SKM-1 (cell line): ENCODE measurements around the gene MARCHF5.
"Not testable (repeated sequence)": the region's sequence is repeated elsewhere in the genome, so short reads cannot be mapped to it uniquely, and the experiment has no call there.

ENCODE experiments used
- DNase-seq: peaks from one replicate; lab custom pipeline; 2025; ENCODE audit not compliant: unreplicated experiment; lab: John Stamatoyannopoulos, UW

MARCHF5 gene

GRCh38 chr10:92304061-92304460 lies 13.1 kb downstream of the MARCHF5 start:
- no peak for DNase-seq

DNA sequence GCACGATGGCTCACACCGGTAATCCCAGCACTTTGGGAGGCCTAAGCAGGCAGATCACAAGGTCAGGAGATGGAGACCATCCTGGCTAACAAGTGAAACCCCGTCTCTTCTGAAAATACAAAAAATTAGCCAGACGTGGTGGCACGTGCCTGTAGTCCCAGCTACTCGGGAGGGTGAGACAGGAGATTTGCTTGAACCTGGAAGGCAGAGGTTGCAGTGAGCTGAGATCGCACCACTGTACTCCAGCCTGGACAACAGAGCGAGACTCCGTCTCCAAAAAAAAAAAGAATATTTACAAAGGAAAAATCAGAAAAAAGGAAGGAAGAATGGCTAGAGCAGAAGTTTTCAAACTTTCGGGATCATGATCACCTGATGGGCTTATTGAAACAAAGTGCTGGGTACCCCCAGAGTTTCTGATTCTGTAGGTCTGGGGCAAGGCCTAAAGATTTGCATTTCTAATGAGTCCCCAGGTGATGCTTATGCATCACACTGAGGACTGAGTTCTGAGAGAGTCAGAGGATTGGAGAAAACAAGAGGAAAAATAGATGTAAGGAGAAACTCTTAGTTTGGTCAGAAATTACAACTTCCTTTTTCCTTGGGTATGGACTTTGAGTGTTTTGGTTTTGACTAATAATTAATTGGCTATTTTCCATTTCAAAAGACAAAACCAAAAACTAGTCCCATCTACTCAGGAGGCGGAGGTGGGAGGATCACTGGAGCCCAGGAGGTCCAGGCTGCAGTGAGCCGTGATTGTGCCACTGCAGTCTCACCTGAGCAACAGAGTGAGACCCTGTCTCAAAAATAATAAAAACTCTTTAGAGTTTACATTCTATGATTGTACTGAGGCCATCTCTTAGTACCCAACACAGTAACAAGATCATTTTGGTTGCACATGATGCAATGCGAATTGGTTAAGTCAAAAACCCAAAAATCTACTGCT lies 14.4 kb downstream of the MARCHF5 start:
- DNase-seq: no peak

DNA sequence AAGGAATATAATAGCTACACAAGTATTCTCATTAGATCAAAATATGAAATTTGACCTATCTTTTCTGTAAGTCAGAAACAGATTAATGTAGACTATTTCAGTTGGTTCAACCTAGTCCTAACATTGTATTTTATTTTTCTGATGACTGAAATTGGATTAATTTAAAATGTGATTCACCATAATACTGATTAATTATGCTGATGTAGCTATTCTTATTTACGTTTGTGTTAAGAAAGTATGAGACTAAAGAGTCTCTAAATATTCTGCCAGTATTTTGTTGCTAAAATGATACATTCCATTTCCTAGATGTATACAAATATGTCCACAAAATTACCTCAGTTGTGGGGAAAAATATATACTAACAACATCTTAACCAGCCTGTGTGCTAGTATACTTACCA lies 18.3 kb downstream of the MARCHF5 start:
- DNase-seq: no peak

GRCh38 chr10:92313750-92314149 lies 22.8 kb downstream of the MARCHF5 start:
- DNase-seq: no peak

DNA sequence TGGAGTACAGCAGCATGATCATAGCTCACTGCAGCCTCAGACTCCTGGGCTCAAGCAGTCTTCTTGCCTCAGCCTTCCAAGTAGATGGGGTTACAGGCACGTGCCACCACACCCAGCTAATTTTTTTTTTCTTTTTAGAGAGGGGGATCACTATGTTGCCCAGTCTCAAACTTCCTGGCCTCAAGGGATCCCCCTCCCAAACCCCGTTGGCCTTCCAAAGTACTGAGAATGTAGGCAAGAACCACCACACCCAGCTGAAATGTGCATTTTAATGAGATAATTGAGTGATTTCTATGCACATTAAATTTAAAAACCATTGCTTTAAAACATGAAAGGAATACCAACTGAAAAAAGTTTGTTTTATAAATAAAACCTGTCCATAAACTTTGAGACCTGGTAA lies 25.6 kb downstream of the MARCHF5 start:
- DNase-seq: no peak

DNA sequence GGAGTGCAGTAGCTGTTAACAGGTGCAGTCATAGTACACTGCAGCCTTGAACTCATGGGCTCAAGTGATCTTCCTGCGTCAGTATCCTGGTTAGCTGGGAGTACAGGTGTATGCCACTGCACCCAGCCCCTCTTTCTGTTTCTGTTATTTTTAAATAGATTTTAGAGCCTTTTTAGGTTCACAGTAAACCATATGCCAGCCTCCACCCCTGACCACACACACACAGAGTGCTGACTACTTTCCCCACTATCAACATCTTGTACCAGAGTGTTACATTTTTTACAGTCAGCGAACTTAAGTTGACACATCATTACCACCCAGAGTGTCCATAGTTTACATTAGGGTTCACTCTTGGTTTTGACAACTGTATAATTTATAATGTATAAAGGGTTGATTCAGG lies 32.1 kb downstream of the MARCHF5 start:
- no peak for DNase-seq

DNA sequence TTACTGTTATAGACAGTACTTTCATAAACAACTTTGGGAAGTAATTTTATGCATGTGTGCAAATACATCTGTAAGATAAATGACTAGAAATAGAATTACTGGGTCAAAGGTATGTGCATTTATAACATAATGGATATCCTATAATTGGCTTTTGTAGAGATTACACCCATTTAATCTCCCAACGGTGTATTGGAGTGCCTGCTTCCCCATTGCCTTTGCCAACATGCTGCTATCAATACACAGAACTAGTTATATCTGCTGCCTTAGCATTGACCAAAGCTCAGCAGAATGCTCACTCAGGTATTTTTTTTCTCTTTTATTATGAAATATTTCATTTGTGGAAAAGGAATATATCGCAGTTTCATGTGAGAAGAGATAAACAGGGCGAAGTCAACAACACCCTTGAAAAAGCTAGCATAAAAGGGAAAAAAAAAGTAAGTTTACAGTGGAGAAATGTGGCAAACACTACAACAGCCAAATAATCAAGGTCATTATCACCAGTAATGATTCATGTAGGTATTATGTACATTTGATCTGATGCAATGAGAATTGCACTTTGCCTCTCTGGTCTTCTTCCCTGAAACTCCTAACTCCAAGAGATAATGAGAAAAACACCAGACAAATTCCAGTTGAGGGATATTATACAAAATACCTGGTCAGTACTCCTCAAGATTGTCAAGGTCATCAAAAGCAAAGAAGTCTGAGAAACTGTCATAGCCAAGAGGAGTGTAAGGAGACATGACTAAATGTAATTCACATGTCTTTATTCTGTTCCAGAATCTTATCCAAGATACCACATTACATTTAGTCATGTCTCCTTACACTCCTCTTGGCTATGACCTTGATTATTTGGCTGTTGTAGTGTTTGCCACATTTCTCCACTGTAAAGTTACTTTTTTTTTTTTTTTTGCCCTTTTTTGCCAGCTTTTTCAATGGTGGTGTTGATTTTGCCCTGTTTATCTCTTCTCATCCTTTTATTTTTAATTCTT lies 36.8 kb downstream of the MARCHF5 start:
- DNase-seq: no peak

GRCh38 chr10:92328993-92329392 lies 38.0 kb downstream of the MARCHF5 start:
- no peak for DNase-seq

- not testable (repeated sequence) for DNase-seq
Measured at GRCh38 chr10:92329927-92330326, 39.0 kb downstream of the MARCHF5 start.

GRCh38 chr10:92342796-92343195 lies 51.8 kb downstream of the MARCHF5 start:
- no peak for DNase-seq

GRCh38 chr10:92345575-92345974 lies 54.6 kb downstream of the MARCHF5 start:
- DNase-seq: not testable (repeated sequence)

DNA sequence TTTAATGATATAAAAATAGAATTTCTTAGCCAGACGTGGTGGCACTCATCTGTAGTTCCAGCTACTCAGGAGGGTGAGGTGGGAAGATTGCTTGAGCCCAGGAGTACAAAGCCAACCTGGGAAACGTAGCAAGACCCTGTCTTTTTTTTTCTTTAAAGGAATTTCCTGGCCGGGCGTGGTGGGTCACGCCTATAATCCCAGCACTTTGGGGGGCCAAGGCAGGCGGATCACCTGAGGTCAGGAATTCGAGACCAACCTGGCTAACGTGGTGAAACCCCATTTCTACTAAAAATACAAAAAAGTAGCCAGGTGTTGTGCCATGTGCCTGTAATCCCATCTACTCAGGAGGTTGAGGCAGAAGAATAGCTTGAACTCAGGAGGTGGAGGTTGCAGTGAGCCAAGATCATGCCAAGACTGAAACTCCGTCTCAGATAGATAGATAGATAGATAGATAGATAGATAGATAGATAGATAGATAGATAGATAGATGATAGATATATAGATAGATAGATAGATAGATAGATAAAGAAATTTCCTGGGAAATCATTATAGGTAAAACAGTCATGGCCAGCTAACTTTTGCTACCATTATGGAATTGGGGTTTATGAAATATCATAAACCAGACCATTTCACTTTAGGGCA lies 56.2 kb downstream of the MARCHF5 start:
- not testable (repeated sequence) for DNase-seq

GRCh38 chr10:92350411-92350810 lies 59.4 kb downstream of the MARCHF5 start:
- no peak for DNase-seq

DNA sequence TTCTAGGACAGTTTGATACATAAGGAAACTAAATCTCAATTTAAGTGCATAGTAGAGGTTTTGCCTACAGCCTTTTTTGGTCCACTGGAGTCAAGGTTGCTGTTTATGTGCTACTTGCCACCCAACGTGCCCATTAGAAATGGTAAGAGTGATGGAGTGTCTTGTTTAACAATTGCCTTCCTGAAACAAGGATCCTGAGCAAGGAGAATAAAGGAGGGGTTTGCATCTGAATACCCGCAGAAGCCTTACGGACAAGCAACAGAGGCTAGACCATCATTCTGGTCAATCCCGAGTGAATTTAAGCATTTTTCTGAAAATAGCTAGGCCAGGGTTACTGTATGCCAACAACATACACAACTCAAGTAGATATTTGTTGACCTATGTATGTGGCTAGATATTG lies 63.6 kb downstream of the MARCHF5 start:
- DNase-seq: no peak

- DNase-seq: no peak
Measured at GRCh38 chr10:92356041-92356440, 65.1 kb downstream of the MARCHF5 start.

- no peak for DNase-seq
Measured at GRCh38 chr10:92363498-92363897, 72.5 kb downstream of the MARCHF5 start.

DNA sequence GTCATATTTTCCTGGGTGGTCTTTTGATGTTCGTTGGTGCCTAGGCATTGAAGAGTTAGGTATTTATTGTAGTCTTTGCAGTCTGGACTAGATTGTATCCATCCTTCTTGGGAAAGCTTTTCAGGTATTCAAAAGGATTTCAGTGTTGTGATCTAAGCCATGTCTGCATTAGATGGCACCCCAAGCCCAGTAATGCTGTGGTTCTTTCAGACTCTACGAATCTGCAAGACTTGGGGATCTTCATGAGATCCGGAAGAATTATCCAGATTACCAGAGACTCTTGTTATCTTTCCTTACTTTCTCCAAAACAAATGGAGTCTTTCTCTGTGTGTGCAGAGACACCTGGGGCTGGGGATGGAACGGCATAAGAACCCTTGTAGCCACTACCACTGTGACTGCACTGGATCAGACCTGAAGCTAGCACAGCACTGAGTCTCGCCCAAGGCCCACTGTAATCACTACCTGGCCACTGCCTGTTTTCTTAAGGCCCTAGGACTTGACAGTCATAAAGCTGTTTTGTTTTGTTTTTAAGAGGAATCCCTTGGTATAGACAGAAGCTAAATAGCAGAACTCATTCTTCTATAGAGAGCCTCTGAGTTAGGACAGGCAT lies 75.5 kb downstream of the MARCHF5 start:
- no peak for DNase-seq

GRCh38 chr10:92377962-92378361 lies 87.0 kb downstream of the MARCHF5 start:
- DNase-seq: no peak

DNA sequence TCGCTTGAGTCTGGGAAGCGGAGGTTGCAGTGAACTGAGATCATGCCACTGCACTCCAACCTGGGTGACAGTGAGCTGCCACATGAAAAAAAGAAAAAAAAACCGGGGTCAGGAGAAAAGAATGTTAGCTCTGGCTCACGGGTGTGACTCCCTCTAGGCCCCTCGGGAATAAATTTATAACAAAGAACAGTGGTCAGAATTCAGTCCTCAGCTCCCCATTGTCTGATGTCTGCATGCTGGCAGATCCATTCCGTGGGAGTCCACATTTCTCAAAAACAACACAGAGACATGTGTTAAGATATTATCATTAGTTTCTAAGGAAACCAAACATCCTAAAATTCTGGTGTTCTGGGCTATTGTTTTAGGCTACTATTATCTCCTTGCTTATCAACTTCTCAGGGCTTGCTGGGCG lies 90.6 kb downstream of the MARCHF5 start:
- DNase-seq: no peak

DNA sequence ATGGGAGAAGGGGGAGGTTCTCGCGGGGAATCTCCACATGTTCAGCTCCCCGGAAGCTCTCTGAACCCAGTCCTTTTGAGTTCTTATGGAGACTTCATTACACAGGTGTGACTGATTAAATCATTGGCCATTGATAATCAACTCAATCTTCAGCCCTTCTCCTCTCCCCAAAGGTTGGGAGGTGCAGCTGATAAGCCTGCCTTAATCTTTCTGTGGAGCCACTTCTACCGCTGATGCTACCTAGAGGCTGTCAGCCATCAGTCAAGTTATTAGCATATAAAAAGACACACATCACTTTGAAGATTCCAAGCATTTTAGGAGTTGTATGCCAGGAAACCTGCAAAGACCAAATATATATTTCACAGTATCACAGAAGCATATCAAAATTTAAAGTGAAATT lies 91.7 kb downstream of the MARCHF5 start:
- DNase-seq: no peak

GRCh38 chr10:92384741-92385140 lies 93.8 kb downstream of the MARCHF5 start:
- no peak for DNase-seq
